ENCODE results near the gene RBM48.

Gene RBM48

DNA sequence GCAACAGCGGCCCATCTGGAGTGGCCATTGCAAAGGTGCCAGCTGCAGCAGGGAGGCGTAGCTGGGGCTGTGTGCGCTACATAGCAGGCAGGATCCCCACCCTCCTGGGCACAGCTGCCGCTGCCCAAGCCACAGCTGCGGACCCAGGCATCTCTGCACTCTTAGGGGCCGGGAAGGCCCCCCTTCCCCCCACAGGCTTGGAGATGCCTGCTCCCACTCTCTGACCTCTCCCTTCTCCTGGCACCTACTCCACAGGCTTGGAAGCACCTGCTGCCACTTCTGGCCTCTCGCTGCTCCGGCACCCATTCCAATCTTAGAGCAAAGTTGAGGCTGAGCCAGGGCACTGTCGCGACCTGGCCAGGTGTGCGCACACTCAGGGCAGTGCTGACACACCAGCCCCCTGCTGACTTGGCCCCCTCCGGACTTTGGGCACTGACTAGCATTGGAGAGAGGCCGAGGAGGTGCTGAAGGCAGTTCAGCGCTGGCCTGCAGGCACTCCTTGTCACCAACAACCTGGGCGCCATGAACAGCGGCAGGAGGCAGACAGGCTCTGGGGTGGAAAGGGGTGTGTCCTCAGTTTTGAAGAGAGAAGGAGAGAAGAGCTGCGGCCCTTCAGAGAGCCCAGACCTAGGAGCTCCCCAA, 18.4 kb downstream of the RBM48 start:
- DNase-seq = no peak

DNA sequence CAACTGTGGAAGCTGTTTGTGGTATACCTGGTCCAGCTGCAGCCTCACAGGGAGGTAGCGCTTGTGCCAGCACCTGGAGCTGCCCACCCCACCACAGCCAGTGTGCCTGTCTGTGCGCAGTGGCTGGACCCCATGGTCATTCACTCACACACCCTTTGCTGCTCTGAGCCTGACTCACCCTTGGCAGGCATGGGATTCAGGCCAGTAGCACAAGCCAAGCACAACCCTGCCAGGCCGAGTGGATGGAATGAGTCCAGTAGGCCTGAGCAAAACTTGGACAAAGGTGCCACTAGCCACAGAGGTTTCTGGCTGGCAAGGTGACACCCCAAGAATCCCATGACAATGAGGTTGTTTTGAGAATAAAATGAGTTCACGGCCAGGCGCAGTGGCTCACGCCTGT, 19.0 kb downstream of the RBM48 start:
- DNase-seq = no peak

DNA sequence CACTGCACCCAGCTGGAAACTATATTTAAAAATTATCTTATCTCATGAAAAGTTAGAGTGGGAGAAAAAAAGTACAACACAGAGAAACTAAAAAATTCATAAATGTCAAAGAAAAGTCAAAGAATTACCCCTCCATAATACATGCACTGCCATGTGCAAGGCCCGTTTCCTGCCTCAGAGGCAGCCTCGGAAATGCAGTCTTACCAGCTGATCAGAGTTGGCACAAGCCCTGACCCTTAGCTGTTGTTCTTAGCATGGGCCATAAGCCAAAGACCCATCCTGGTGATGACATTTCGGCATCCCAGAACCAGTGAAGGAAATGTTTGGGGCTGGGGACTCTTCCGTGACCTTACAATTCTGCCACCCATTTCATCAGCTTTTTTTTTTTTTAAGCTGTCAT, 21.6 kb downstream of the RBM48 start:
- no peak for DNase-seq

DNA sequence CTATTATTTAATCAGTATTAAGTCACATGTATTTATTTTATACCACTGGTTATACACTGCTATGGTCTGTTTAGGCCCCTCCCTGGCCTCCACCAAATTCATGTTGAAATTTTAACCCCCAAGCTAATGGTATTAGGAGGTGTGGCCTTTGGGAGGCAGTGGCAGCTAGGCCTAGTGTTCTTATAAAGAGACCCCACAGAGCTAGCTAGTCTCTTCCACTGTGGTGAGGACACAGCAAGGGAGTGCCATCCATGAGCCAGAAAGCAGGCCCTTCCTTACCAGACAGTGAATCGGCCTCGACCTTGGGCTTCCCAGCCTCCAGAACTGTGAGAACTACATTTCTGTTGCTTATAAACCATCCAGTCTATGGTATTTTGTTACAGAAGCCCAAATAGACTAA, 28.7 kb downstream of the RBM48 start:
- no peak for DNase-seq

DNA sequence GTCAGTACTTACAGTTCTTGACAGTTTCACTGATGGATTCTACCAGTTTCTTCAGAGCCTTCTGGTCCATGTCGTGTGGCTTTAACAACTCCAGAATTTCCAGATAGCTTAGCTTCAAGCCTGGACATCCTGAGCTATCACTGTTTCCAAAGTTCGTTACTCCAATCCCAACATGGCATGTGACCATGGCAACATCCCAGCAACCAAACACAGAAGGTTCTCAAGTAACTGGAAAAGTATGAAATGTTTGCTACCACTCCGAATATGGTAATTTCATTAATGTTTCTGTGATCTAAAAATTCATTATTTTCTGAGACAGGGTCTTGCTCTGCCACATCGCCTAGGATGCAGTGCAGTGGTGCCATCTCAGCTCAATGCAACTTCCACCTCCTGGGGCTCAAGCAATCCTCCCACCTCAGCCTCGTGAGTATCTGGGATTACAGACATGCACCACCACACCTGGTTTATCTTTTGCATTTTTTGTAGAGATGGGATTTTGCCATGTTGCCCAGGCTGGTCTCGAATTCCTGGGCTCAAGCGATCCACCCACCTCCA, 29.3 kb downstream of the RBM48 start:
- DNase-seq = no peak

DNA sequence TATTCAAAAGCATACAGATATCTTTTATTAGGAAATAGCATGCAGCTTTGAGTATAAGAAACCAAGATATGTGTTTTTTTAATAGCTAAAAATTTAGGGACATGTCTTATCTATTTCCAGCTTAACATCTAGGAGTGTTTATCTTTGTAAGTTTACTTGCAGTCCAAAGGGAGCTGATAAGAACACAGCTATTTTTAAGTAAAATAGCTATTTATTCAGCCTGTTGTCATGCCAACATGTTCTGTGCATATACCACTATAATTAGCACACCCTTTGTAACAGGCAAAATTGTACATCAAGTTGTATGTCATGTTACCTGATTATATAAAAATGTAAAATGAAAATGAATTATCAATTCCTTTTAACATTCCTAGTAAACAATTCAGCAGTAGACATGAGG, 32.0 kb downstream of the RBM48 start:
- DNase-seq = no peak

DNA sequence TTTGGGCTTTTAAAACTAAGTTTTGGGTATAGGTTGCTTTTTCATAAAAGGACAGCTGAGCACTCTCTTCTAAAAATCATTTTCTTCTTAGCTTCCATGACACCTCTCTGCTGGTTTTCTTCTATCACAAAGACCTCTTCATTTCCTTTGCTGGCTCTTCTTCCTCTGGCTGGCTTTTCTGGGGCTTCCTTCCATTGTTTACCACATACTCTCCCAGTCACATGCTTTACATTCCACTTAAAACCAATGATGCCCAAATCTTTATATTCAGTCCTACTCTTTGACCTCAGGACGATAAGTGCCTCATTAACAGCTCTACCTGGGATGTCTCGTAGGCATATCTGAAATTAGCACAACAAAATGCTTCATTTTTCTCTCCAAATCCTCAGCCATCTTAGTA, 34.8 kb downstream of the RBM48 start:
- DNase-seq = no peak

DNA sequence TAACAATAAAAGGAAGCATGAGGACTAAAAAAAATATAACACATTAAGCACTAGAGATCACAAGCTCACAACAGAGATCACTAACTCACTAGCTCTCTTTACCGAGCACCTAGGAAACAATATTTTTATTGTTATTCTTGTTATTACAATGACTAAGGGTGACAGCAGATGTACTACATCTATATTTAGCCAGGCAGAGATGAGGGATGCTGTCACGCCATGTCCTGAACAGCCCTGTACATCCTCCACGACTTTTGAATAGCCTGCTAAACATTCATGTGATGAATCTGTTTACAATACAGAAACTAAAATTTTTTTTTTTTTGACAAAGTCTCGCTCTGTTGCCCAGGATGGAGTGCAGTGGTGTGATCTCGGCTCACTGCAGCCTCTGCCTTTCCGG, 38.9 kb downstream of the RBM48 start:
- DNase-seq = no peak

DNA sequence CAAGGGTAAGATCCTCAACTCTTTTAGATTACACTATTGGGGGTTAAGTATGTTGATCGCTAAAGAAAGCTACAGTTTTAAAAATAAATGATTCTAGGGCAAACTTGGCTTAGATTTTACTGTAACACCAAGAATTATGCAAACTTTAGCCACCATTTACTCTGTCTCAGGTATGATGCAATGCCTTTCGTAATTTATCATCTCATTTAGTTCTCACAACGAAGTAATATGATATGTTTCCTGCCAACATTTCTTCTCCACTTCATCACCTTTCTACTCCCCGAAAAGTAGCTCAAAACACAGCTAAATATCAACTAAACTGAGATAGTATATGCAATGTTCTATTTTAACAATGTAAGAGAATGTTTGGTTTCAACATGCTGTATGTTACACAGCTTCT, 40.5 kb downstream of the RBM48 start:
- no peak for DNase-seq

DNA sequence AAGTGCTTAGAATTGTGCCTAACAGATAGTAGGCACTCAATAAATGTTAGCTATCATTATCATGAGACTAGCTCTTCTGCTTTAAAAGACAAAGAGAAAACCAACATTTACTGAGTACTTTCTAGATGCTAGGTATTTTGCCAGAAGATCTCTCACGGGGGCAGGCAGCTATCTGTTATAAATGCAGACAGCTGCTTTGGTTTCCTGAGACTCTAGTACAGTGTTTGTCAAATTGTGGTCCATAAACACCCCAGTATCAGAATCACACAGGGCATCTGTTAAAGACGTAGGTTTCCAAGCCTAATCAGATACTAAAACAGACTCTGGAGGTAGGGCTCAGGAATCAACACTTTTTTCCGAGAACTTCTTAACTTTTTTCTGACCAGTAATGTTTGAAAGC, 47.7 kb downstream of the RBM48 start:
- no peak for DNase-seq

DNA sequence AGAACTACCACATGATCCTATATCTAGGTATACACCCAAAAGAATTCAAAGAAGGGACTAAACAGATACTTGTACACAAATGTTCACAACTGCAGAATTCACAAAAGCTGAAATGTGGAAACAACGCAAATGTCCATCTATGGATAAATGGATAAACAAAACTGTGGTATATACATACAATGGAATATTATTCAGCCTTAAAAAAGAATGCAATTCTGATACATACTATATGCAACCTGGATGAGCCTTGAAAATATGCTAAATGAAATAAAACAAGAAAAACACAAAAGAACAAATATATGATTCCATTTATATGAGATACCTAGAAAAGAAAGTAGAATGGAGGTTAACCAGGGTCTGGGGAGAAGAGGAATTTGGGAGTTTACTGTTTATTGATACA, 54.4 kb downstream of the RBM48 start:
- DNase-seq = no peak

DNA sequence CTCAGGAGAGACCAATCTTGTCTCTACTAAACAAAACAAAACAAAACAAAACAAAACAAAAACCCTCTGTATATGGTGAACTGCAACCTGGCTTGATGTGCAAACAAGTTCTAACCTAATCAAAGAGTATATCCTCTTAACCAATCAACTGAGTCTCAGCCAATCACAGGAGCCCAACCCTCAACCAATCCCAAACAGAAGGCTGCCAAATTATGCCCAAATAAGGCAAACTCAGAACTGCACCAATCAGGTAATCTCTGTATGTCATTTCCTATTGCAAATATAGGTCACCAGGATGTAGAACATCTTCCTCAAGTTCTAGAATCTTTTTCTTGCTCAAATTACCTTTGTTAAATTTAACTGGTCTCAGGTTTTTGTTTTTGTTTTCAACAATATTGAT, 56.4 kb downstream of the RBM48 start:
- DNase-seq = no peak

DNA sequence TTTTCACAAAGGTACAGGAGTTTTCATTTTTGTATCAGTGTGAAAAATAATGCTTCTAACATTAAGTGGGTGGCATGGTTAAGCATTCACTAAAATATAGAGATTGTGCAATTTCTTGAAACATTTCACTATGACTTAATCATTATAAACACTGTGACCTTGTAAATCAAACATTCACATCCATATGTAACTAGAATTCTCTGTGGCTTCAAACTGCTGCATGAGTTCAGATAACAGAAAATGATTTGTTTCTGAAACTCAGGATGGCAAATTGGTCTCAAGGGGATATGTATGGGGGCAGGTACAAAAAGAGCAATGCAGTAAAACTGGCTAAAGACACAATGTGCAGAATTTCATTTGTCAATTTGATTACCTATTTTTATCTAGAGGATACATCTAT, 57.8 kb downstream of the RBM48 start:
- DNase-seq = no peak

DNA sequence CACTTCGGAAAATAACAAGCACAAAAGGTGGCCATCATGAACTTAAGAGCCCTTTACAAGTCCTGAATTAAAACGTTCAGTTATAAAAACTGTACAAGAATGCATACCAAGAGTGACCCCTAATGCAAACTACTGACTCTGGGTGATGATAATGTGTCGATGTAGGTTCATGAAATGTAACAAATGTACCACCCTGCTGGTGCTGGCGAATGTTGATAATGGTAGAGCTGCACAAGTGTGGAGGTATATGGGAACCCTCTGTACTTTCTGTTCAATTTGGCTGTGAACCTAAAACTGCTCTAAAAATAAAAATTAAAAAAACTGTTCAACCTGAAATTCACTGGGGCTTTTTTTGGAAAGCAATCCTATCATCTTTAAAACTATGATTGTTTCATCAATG, 58.2 kb downstream of the RBM48 start:
- DNase-seq = no peak

Measured in islet precursor cell (in vitro differentiated cells).